GM21529 (cell line): ENCODE measurements around the gene POLR2J3.
"Not testable (repeated sequence)": the region's sequence is repeated elsewhere in the genome, so short reads cannot be mapped to it uniquely, and the experiment has no call there.

Source experiments
- ATAC-seq: cut with Tn5 transposase; IDR thresholded peaks from one replicate; pipeline ENCODE4 v1.9.1; 2021; ENCODE audit not compliant: unreplicated experiment

Gene POLR2J3

DNA sequence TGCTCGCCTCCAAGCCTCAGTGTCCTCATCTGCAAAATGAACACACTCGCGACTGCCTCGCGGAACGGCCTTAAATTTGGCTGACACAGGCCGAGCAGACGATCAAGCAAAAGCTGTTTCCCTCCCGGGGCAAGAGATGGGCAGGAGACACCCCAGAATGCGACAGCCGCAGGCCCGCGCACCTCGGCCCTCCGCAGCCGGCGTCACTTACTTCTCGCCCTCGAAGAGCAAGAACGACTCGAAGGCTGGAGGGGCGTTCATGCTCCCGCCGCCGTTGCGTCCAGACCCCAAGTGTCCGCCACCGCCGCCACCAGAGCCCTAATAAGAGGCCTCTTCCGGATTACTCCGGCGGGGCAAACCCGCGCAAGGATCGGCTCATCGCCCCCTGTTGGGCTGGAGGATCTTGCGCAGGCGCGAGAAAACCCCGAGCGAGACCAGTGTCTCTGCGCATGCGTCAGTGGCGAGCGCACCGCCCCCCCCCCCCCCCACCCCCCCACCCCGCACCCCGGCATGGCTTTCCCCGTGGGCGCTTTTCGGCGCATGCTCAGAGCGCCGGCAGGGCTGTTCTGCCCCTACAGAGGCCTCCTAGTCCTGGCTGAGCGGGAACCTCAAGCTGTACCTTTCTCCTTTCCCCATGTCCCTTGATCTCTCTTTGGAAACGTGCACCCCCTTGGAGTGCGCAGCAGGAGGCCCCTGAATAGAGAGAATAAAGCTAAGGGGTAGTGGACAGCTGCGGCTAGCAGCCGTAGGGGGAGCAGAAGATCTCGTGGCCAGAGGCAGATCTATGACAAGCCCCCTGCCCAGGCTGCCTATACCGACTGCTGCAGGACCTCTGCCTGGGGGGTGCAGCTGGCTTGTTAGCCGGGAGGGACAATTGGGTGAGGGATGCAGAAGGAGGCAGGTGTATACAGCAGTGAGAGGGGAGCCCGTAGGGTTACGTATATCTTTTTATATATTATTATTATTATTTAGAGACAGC, at the start of gene POLR2J3:
TSS of gene POLR2J3 (minus strand) at position 323 of the 979 bp plus-strand sequence. CDS start at position 261, 62 bp downstream.
- ATAC-seq, result peak; percentile 91

- ATAC-seq, result not testable (repeated sequence)
Observed at GRCh38 chr7:102618122-102618521, 45.7 kb upstream of the POLR2J3 start.

GRCh38 chr7:102616507-102617125, 44.2 kb upstream of the POLR2J3 start, which contains the start of gene RASA4:
Gene RASA4, minus strand, starts transcription at chr7:102616756. Its CDS starts 67 bp downstream, at chr7:102616689.
- ATAC-seq, result peak; percentile 62

- ATAC-seq, result peak; percentile 17
Observed at GRCh38 chr7:102615930-102616329, 43.5 kb upstream of the POLR2J3 start.

GRCh38 chr7:102614873-102615272, 42.5 kb upstream of the POLR2J3 start:
- not testable (repeated sequence) for ATAC-seq

- ATAC-seq, result peak; percentile 14
Observed at GRCh38 chr7:102614346-102614697, 41.9 kb upstream of the POLR2J3 start.

DNA sequence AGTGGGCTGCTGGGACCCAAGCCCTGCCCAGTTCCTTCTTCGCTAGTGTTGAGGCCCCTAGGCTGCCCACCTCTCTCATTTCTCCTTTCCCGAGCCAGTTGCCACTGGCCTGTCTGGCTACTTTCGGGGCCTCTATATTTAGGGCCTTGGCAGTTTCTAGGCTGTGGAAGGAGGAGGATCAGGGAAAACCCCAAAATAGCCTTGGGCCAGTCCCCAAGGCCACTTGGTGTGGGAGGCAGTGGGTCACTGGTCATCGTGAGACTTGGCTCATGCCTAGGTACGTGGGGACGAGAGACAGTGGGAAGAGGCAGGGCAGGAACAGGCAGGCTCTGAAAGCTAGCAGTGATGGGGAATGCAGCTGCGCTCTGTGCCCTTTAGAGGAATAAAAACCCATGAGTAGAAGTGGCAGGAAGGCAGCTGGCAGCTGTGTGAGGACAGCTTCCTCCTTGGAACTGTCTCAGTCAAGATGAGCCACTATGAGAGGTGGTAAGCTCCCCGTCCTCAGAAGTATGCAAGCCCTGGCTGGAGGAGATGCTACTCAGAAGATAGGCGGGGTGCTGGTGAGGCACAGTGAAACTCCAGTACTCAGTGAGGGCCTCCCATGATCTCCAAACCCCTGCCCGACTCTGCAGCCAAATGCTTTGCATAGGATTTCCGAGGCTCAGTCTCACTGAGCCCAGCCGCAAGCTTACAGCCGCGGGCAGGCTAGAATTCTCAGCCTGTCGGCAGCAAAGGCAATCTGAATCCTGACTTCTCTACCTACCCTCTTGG, 41.4 kb upstream of the POLR2J3 start:
- ATAC-seq, result peak; percentile 65

GRCh38 chr7:102611675-102612325, 39.4 kb upstream of the POLR2J3 start:
- not testable (repeated sequence) for ATAC-seq

- peak; percentile 39 for ATAC-seq
Observed at GRCh38 chr7:102611013-102611674, 38.8 kb upstream of the POLR2J3 start.

GRCh38 chr7:102610441-102610840, 38.1 kb upstream of the POLR2J3 start:
- ATAC-seq, result not testable (repeated sequence)

GRCh38 chr7:102609734-102610133, 37.4 kb upstream of the POLR2J3 start:
- not testable (repeated sequence) for ATAC-seq

DNA sequence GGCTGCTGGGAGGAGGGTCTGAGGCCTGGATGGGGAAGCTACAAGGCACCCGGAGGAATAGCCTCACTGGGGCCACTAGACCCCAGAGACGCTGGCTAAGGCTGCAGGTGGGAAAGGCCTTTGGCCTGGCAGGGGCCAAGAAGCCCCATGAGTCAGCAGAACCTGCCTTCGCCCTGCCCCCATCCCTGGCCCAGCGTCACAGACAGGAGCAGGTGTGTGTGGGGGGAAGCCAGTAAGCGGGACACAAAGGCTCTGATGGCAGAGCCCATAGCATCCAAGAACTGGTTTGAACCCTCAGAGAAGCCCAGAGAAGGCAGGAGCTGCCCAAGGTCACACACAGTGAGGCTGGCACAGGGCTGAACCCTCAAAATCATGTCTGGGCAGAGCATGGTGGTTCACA, 34.5 kb upstream of the POLR2J3 start:
- not testable (repeated sequence) for ATAC-seq

DNA sequence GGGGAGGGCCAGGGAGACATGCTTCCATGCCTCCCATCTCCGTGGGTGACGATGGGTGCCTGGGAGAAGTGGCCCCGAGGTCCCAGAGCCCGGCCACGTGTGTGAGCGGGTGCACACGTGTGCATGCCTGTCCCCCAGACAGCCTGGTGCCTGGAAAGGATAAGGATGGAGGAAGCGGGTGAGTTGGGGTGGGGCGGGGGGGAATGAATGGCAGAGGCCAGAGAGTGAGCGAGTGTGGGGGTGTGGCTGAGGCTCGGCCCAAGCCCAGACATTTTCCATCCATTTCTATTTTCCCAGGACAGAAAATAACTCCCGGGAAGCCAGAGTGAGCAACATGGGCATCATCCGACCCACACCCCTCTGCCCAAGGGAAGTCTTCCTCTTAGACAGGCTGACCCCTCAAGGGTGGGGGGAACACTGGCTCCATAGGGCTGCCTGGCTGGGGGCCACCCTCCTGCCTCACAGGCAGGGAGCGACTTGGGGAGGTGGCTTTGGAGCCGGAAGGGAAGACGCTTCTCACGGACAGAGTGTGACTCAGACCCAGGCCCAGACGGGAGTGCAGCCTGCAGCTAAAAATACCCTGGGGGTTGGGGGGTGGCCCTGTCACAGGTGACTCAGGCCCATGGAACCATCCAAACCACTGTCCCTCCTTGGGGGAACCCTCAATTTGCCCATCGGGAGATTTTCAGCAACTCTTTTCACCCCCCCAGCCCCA, 32.2 kb upstream of the POLR2J3 start:
- ATAC-seq, result not testable (repeated sequence)

DNA sequence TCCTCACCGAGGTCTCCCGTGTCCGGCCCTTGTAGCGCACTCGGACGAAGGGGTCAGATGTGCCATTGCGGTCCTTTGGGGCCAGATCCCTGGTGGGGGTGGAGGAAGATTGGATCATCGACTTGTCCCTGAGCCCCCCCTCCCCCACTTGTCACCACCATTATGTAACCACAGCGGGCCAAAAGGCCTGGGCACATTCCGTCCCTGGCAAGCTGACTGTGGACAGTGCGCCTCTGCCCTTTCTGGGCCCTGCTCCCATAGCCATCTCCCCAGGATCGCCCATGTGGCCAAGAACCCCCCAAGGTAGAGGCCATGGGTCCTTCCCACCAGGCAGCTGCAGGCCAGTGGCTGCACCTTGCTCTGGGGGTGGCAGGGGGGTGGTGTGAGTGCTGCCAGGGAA, 29.9 kb upstream of the POLR2J3 start:
- ATAC-seq, result not testable (repeated sequence)

DNA sequence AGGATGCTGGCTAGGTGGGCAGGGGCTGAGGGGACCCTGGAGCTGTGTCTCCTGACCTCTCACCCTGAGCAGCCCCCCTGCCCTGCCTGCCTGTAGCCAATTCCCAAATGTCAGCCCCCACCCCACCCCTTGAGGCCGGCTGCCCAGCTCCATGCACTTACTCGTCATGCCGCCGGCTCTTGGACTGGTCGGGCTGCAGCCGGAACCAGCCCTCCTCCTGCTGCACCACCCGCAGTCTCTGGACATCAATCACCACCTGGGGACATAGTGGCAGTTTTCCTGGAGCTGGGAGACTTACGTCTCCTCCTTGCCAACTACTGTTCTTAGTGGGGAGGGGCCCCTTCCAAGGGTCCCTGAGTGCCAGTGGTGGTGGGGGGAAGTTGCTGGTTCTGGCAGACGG, 27.3 kb upstream of the POLR2J3 start:
- ATAC-seq, result not testable (repeated sequence)

GRCh38 chr7:102596036-102596435, 23.7 kb upstream of the POLR2J3 start:
- ATAC-seq, result not testable (repeated sequence)

DNA sequence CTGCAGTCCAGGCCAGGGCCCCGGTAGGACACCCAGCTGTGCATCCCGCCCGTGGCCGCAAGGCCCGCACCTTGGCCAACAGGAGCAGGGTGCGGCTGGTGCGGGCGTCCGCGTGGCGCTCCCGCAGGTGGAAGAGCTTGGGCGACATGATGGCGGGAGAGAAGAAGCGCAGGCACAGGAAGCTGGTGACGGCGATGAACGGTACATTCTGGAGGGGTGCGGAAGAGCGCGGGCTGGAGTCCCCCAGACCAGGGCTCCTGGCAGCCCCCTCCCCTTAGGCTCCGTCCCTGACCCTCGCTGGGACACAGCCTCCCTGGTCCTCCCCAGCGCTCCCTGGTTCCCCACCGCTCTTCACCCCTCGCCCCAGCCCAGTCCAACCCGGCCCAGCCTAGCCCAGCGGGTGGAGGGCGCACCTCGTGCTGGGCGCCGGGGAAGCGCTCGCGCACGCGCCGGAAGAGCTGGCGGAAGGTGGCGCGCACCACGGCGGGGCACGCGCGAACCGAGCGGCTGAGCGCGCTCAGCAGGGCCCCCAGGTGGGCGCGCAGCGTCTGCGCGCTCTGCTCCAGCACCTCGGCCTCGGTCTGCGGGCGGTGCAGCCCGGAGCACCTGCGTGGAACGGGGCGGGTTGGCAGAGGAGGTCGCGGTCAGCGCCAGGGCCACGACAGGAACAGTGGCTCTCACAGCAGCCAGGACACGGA, 21.4 kb upstream of the POLR2J3 start:
- ATAC-seq, result peak; percentile 62

- peak; percentile 51 for ATAC-seq
Observed at GRCh38 chr7:102592477-102593019, 20.2 kb upstream of the POLR2J3 start.
